Neural cell (in vitro differentiated cells): ENCODE results near the gene IER5L. TPM values are rescaled to one million over a fixed set of nuclear protein-coding genes. Genes with fewer than 3 reads are reported as not detected.

Source experiments
- H2AFZ ChIP-seq: fragments of 200-600, 300-800 bp; sonication (generic), shearing (Covaris generic); 2 replicates; pipeline ENCODE4 v1.6.0; 2014; ENCODE audit warnings: low read depth, mild to moderate bottlenecking, antibody characterized with exemption, low read length, moderate library complexity
- H3F3A ChIP-seq: fragments of 200-600 bp; shearing (Covaris generic); 2 replicates; pipeline ENCODE4 v1.6.1; 2016; ENCODE audit warnings: mild to moderate bottlenecking, moderate library complexity, mixed read lengths, antibody characterized with exemption, low read length; ENCODE audit not compliant: insufficient read depth, poor library complexity, severe bottlenecking
- H3K27ac ChIP-seq: fragments of 200-600, 300-800 bp; sonication (generic), shearing (Covaris generic); 2 replicates; pipeline ENCODE4 v1.5.1; 2014; ENCODE audit warnings: mild to moderate bottlenecking, low read length, moderate library complexity
- H3K27me3 ChIP-seq: fragments of 300-800, 200-600 bp; sonication (generic), shearing (Covaris generic); 2 replicates; pipeline ENCODE4 v1.6.0; 2014; ENCODE audit warnings: mild to moderate bottlenecking, low read depth, low read length, moderate library complexity; ENCODE audit not compliant: insufficient read depth
- H3K36me3 ChIP-seq: fragments of 300-800, 200-600 bp; sonication (generic), shearing (Covaris generic); 2 replicates; pipeline ENCODE4 v1.5.1; 2014; ENCODE audit warnings: mild to moderate bottlenecking, antibody characterized with exemption, low read length, moderate library complexity; ENCODE audit not compliant: insufficient read depth
- H3K4me2 ChIP-seq: fragments of 300-800, 200-600 bp; sonication (generic), shearing (Covaris generic); 2 replicates; pipeline ENCODE4 v1.6.0; 2014; ENCODE audit warnings: mild to moderate bottlenecking, low read length
- H3K4me3 ChIP-seq: fragments of 300-800, 200-600 bp; sonication (generic), shearing (Covaris generic); 2 replicates; pipeline ENCODE4 v1.5.1; 2014; ENCODE audit warnings: mild to moderate bottlenecking, low read length, moderate library complexity
- H3K79me2 ChIP-seq: fragments of 200-600 bp; shearing (Covaris generic); replicated peaks from 2 replicates; pipeline ENCODE4 v1.6.0; 2014; ENCODE audit warnings: mild to moderate bottlenecking, low read length, moderate library complexity; ENCODE audit not compliant: insufficient read depth
- H3K9ac ChIP-seq: fragments of 300-800, 200-600 bp; sonication (generic), shearing (Covaris generic); 2 replicates; pipeline ENCODE4 v1.6.1; 2016; ENCODE audit warnings: mild to moderate bottlenecking, low read length, mixed read lengths
- H3K9me2 ChIP-seq: fragments of 200-600 bp; shearing (Covaris generic); 2 replicates; pipeline ENCODE4 v1.6.1; 2016; ENCODE audit warnings: mild to moderate bottlenecking, low read length, mixed read lengths; ENCODE audit not compliant: insufficient read depth
- H3K9me3 ChIP-seq: fragments of 200-600, 300-800 bp; sonication (generic), shearing (Covaris generic); 2 replicates; pipeline ENCODE4 v1.6.1; 2016; ENCODE audit warnings: mild to moderate bottlenecking, mixed run types, low read length, moderate library complexity, mixed read lengths
- H4K20me1 ChIP-seq: fragments of 200-600 bp; shearing (Covaris generic); 2 replicates; pipeline ENCODE4 v1.6.1; 2016; ENCODE audit warnings: mild to moderate bottlenecking, mixed run types; ENCODE audit not compliant: insufficient read depth
- EP300 ChIP-seq: fragments of 450-650 bp; conservative IDR thresholded peaks from 2 replicates; pipeline ENCODE4 v1.6.1; 2014; ENCODE audit warnings: antibody characterized with exemption, mild to moderate bottlenecking, moderate library complexity; ENCODE audit not compliant: poor library complexity, severe bottlenecking
- EZH2 ChIP-seq: fragments of 200-600, 300-800 bp; shearing (Covaris generic), sonication (generic); IDR thresholded peaks from 2 replicates; pipeline ENCODE4 v1.6.1; 2014; ENCODE audit warnings: antibody characterized with exemption, low read length, borderline replicate concordance, mild to moderate bottlenecking; ENCODE audit not compliant: insufficient read depth, poor library complexity, severe bottlenecking
- MXI1 ChIP-seq: fragments of 450-650 bp; conservative IDR thresholded peaks from 2 replicates; pipeline ENCODE4 v1.6.1; 2014; ENCODE audit warnings: antibody characterized with exemption, mild to moderate bottlenecking; ENCODE audit not compliant: poor library complexity, severe bottlenecking
- POLR2AphosphoS5 ChIP-seq: IDR thresholded peaks from 2 replicates; pipeline ENCODE4 v1.6.1; 2012
- RAD21 ChIP-seq: fragments of 450-650 bp; conservative IDR thresholded peaks from 2 replicates; pipeline ENCODE4 v1.6.1; 2014; ENCODE audit warnings: antibody characterized with exemption, mild to moderate bottlenecking, moderate library complexity
- SMC3 ChIP-seq: fragments of 450-650 bp; conservative IDR thresholded peaks from 2 replicates; pipeline ENCODE4 v1.6.1; 2014; ENCODE audit warnings: antibody characterized with exemption, mild to moderate bottlenecking, moderate library complexity; ENCODE audit not compliant: poor library complexity
- TAF1 ChIP-seq: IDR thresholded peaks from 2 replicates; pipeline ENCODE4 v1.6.1; 2012; ENCODE audit warnings: low read depth
- polyA plus RNA-seq: library from polyadenylated mRNA; depleted of rRNA; stranded (reverse); fragments of >200 nt; gene quantifications from 2 replicates; pipeline ENCODE4 v1.2.3, GENCODE V29; 2014
- TF ChIP-seq, protein P1 (sequence below): fragments of 450-650 bp; IDR thresholded peaks from 2 replicates; pipeline ENCODE4 v1.5.1; 2014; ENCODE audit warnings: antibody characterized with exemption, mild to moderate bottlenecking, moderate library complexity; ENCODE audit not compliant: poor library complexity, severe bottlenecking
- TF ChIP-seq, protein P2 (sequence below): IDR thresholded peaks from 2 replicates; pipeline ENCODE4 v1.6.1; 2012; ENCODE audit warnings: borderline replicate concordance

IER5L gene
- polyA plus RNA-seq, 1 donor from 2014 or later: 20.8 TPM

DNA sequence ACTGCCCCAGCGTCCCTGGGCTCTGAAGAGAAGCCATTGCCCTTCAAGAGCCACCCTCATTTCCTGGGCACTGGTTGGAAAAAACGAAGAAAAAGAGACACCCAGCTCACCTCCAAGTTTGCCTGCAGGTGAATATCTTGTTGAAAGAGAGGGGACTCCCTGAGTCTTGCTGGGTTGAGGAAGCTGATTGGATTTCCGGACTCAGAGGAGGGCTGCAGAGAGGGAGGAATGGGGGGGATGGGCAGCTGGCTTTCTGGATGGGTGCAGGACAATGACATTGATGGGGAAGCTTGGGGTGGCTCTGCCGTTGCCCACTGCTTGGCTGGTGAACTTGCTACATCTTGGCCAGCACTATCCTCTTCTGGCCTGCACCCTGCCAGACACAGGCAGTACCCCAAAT lies 31.0 kb upstream of the IER5L start:
- H3K79me2 ChIP-seq: no peaks in the 10 kb centered on the region
- no peak overlapping the region for H3K9ac ChIP-seq
- no peak overlapping the region for H3K4me3 ChIP-seq
- H2AFZ ChIP-seq: no peak overlapping the region
- no peaks in the 10 kb centered on the region for H3K9me3 ChIP-seq
- no peaks in the 10 kb centered on the region for H3K36me3 ChIP-seq
- H3K27ac ChIP-seq: no peak overlapping the region
- no peak overlapping the region for H3K4me2 ChIP-seq
- H3F3A ChIP-seq: no peaks in the 10 kb centered on the region
- TF ChIP-seq, protein P1, sequence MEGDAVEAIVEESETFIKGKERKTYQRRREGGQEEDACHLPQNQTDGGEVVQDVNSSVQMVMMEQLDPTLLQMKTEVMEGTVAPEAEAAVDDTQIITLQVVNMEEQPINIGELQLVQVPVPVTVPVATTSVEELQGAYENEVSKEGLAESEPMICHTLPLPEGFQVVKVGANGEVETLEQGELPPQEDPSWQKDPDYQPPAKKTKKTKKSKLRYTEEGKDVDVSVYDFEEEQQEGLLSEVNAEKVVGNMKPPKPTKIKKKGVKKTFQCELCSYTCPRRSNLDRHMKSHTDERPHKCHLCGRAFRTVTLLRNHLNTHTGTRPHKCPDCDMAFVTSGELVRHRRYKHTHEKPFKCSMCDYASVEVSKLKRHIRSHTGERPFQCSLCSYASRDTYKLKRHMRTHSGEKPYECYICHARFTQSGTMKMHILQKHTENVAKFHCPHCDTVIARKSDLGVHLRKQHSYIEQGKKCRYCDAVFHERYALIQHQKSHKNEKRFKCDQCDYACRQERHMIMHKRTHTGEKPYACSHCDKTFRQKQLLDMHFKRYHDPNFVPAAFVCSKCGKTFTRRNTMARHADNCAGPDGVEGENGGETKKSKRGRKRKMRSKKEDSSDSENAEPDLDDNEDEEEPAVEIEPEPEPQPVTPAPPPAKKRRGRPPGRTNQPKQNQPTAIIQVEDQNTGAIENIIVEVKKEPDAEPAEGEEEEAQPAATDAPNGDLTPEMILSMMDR: no peak
- TF ChIP-seq EP300 (no peak), MXI1 (no peak), POLR2AphosphoS5 (no peak), TAF1 (no peak), SMC3 (no peak), EZH2 (no peak), RAD21 (no peak)
- TF ChIP-seq, protein P2, sequence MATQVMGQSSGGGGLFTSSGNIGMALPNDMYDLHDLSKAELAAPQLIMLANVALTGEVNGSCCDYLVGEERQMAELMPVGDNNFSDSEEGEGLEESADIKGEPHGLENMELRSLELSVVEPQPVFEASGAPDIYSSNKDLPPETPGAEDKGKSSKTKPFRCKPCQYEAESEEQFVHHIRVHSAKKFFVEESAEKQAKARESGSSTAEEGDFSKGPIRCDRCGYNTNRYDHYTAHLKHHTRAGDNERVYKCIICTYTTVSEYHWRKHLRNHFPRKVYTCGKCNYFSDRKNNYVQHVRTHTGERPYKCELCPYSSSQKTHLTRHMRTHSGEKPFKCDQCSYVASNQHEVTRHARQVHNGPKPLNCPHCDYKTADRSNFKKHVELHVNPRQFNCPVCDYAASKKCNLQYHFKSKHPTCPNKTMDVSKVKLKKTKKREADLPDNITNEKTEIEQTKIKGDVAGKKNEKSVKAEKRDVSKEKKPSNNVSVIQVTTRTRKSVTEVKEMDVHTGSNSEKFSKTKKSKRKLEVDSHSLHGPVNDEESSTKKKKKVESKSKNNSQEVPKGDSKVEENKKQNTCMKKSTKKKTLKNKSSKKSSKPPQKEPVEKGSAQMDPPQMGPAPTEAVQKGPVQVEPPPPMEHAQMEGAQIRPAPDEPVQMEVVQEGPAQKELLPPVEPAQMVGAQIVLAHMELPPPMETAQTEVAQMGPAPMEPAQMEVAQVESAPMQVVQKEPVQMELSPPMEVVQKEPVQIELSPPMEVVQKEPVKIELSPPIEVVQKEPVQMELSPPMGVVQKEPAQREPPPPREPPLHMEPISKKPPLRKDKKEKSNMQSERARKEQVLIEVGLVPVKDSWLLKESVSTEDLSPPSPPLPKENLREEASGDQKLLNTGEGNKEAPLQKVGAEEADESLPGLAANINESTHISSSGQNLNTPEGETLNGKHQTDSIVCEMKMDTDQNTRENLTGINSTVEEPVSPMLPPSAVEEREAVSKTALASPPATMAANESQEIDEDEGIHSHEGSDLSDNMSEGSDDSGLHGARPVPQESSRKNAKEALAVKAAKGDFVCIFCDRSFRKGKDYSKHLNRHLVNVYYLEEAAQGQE: no peak
- H4K20me1 ChIP-seq: no peaks in the 10 kb centered on the region
- no peaks in the 10 kb centered on the region for H3K9me2 ChIP-seq
- no peaks in the 10 kb centered on the region for H3K27me3 ChIP-seq

DNA sequence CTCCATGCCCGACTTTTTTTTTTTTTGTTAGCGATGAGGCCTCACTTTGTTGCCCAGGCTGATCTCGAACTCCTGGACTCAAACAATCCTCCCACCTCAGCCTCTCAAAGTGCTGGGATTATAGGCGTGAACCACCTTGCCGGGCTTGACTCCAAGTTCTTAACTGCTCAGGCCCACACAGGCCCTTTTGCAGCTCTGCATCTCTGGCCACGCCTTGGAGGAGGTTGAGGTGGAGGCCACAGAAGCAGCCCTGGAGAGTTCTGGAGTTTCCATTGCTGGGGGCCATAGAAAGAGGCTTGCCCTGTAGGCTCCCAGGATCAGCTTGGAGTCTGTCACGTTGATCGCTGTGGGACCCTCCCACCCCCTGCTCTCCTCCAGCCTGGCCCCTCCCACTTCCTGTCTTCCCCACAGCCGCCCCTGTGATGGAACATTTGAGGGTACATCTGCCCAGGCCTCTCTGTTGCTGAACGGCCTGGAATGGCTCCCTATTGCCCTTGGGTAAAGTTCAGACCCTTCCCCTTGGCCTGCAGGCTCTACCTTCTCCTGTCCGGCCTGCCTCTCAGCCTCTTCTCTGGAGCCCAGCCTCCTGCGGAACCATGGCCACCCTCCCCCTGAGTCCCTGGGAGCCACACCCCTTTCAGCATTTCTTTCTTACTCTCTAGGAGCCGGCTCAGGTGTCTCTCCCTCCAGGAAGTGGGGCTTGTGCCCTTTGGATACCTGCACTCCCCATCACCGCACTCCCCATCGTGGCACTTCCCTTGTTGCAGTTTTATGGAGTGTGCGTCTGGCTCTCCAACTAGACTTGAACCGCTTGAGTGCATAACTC lies 30.4 kb upstream of the IER5L start:
- Histone ChIP-seq H3K9me2 (no peaks in the 10 kb centered on the region), H3F3A (no peaks in the 10 kb centered on the region), H3K27me3 (no peaks in the 10 kb centered on the region), H3K4me2 (no peak overlapping the region), H3K9me3 (no peaks in the 10 kb centered on the region), H2AFZ (no peak overlapping the region), H3K27ac (no peak overlapping the region), H3K79me2 (no peaks in the 10 kb centered on the region), H3K36me3 (no peaks in the 10 kb centered on the region), H4K20me1 (no peaks in the 10 kb centered on the region), H3K9ac (no peak overlapping the region), H3K4me3 (no peak overlapping the region)
- no peak for TF ChIP-seq EP300
- no peak for TF ChIP-seq EZH2
- TF ChIP-seq POLR2AphosphoS5: no peak
- TF ChIP-seq, protein P2: no peak
- TF ChIP-seq TAF1: no peak
- no peak for TF ChIP-seq SMC3
- no peak for TF ChIP-seq MXI1
- no peak for TF ChIP-seq RAD21
- TF ChIP-seq, protein P1: no peak
